ENCODE data around the gene PAAF1. TPM values are rescaled to one million over a fixed set of nuclear protein-coding genes. Genes with fewer than 3 reads are reported as not detected.

PAAF1 gene
- total and polyA plus RNA-seq, 7 donors = 10.9 to 20.7 (median 16.7) TPM

GRCh38 chr11:73921180-73921579, 44.4 kb downstream of the PAAF1 start:
- intact Hi-C loops (cut with DNase I) = no loop called here
- H3K4me1 ChIP-seq = no peaks in the 10 kb centered on the region
- no peak overlapping the region for H3K4me3 ChIP-seq
- H3K27ac ChIP-seq = no peak overlapping the region
- 96 to 97% methylated on average over 4 of the region's 4 CpGs for WGBS, 2 donors
- no peaks in the 10 kb centered on the region for H3K9me3 ChIP-seq
- TF ChIP-seq EP300 (IDR thresholded peaks at IDR 0.05) (no peak), POLR2A (IDR thresholded peaks at IDR 0.05) (no peak), POLR2AphosphoS5 (IDR thresholded peaks at IDR 0.05) (no peak)
- TF ChIP-seq, protein P1, sequence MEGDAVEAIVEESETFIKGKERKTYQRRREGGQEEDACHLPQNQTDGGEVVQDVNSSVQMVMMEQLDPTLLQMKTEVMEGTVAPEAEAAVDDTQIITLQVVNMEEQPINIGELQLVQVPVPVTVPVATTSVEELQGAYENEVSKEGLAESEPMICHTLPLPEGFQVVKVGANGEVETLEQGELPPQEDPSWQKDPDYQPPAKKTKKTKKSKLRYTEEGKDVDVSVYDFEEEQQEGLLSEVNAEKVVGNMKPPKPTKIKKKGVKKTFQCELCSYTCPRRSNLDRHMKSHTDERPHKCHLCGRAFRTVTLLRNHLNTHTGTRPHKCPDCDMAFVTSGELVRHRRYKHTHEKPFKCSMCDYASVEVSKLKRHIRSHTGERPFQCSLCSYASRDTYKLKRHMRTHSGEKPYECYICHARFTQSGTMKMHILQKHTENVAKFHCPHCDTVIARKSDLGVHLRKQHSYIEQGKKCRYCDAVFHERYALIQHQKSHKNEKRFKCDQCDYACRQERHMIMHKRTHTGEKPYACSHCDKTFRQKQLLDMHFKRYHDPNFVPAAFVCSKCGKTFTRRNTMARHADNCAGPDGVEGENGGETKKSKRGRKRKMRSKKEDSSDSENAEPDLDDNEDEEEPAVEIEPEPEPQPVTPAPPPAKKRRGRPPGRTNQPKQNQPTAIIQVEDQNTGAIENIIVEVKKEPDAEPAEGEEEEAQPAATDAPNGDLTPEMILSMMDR (IDR thresholded peaks at IDR 0.05) = no peak
- no peak for DNase-seq
- H3K36me3 ChIP-seq = peaks cover 0 to 89% (median 24%) of the 10 kb centered on the region in 4 donors
- no peaks in the 10 kb centered on the region for H3K27me3 ChIP-seq

GRCh38 chr11:73929388-73929787, 52.6 kb downstream of the PAAF1 start:
- H3K4me3 ChIP-seq = no peak overlapping the region
- no peaks in the 10 kb centered on the region for H3K9me3 ChIP-seq
- H3K4me1 ChIP-seq = no peaks in the 10 kb centered on the region
- intact Hi-C loops (cut with DNase I) = no loop called here
- 96 to 98% methylated on average over 2 of the region's 2 CpGs for WGBS, 2 donors
- H3K27me3 ChIP-seq = no peaks in the 10 kb centered on the region
- peaks cover 15 to 73% (median 26%) of the 10 kb centered on the region in 4 donors for H3K36me3 ChIP-seq
- no peak for DNase-seq
- TF ChIP-seq POLR2A (IDR thresholded peaks at IDR 0.05) (no peak), POLR2AphosphoS5 (IDR thresholded peaks at IDR 0.05) (no peak), EP300 (IDR thresholded peaks at IDR 0.05) (no peak)
- TF ChIP-seq, protein P1 (IDR thresholded peaks at IDR 0.05) = no peak
- H3K27ac ChIP-seq = no peak overlapping the region

GRCh38 chr11:73931039-73931645, 54.3 kb downstream of the PAAF1 start:
- H3K4me1 ChIP-seq = no peaks in the 10 kb centered on the region
- intact Hi-C loops (cut with DNase I) = no loop called here
- WGBS, 2 donors = 67 to 72% methylated on average over 7 of the region's 7 CpGs
- H3K27ac ChIP-seq = no peak overlapping the region
- no peak for DNase-seq
- peaks cover 15 to 58% (median 21%) of the 10 kb centered on the region in 4 donors for H3K36me3 ChIP-seq
- TF ChIP-seq EP300 (IDR thresholded peaks at IDR 0.05) = no peak
- TF ChIP-seq, protein P1 (IDR thresholded peaks at IDR 0.05) = peak in 1 of 4 experiments; percentile 10
- H3K27me3 ChIP-seq = no peaks in the 10 kb centered on the region
- H3K9me3 ChIP-seq = no peaks in the 10 kb centered on the region
- no peak overlapping the region for H3K4me3 ChIP-seq

GRCh38 chr11:73931951-73932350, 55.2 kb downstream of the PAAF1 start:
- 17 to 63% methylated on average over 6 of the region's 6 CpGs for WGBS, 2 donors

More at GRCh38 chr11:73931951-73932350, 55.2 kb downstream of the PAAF1 start:
- no peak for TF ChIP-seq POLR2AphosphoS5 (IDR thresholded peaks at IDR 0.05)
- TF ChIP-seq POLR2A (IDR thresholded peaks at IDR 0.05) = no peak
- TF ChIP-seq, protein P1 (IDR thresholded peaks at IDR 0.05) = no peak
- TF ChIP-seq EP300 (IDR thresholded peaks at IDR 0.05) = no peak
- Histone ChIP-seq H3K4me3 (no peak overlapping the region), H3K9me3 (no peaks in the 10 kb centered on the region), H3K4me1 (no peaks in the 10 kb centered on the region), H3K36me3 (peaks cover 13 to 49% (median 20%) of the 10 kb centered on the region in 4 donors), H3K27me3 (no peaks in the 10 kb centered on the region), H3K27ac (no peak overlapping the region)
- intact Hi-C loops (cut with DNase I) = no loop called here
- no peak for DNase-seq

Measured in sigmoid colon (tissue), 7 donors.